CD4-positive, alpha-beta T cell treated with Interleukin-10 for 1 hour (primary cell): Measurements from ENCODE around the gene ST8SIA5.

Experiments
- DNase-seq: peaks from one replicate; pipeline ENCODE4 v3.0.0-alpha.2; 2020

Gene ST8SIA5

DNA sequence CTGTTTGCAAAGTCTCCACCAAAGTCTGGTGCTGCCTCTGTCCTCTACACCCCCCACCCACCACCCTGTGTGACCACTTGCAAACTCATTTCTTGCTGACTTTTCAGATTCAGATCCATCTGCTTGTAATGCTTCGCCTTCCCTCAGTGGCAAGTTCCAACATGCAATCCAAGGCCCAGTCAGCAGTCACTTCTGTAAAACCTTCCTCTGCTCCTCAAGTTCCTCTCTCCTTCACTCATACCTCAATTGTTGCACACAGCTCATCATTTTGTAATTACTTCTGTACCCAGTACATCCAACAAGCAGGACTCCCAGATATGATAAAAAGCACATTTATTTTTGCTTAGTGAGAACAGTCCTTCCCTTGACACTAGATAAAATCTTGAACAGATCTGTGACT is 93.3 kb downstream of the ST8SIA5 start:
- DNase-seq = no peak

GRCh38 chr18:46660957-46661749 is 95.7 kb downstream of the ST8SIA5 start:
- DNase-seq = no peak

- DNase-seq = no peak
These were observed 97.4 kb downstream of the ST8SIA5 start for GRCh38 chr18:46659484-46659883.

- no peak for DNase-seq
These were observed 99.5 kb downstream of the ST8SIA5 start, which contains the start of gene LOXHD1 for GRCh38 chr18:46657115-46657955. LOXHD1 (minus strand) TSS chr18:46657220; CDS start chr18:46657033, 187 bp downstream.

DNA sequence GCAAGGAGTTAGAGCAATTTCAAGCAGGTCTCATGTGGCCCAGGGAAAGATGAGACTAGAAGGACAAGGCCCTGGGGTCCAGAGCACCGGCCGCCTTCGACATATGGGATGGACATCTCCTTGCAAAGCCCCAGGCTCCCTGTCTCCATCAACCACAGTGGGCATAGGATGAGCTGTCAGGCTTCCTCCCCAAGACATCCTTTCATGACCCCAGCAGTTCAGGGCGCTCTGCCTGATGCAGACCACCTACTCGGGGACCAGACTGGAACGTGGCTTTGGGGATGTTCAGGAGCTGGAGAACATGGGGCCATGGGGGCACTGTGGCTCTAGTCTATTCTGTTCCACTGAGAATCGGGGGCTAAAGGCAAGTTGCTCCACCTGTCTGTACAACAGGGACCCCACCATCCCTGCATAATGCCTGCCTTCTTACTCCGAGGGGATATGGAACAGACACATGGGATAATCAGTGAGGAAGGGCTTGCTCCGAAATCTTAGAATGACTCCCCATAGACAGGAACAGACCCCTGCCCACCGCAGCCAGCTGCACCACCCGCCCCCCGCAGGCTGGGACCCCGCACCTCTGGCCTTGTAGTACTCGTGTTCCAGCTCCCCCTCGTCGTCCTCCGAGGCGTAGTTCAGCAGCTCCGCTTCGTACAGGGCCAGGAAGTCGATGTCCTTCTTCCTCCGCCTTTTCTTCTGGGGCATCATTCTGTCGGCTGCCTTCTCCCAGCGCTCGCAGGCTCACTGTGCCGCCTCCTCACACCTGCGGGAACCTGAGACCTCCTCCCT is 100.3 kb downstream of the ST8SIA5 start:
- DNase-seq = no peak

DNA sequence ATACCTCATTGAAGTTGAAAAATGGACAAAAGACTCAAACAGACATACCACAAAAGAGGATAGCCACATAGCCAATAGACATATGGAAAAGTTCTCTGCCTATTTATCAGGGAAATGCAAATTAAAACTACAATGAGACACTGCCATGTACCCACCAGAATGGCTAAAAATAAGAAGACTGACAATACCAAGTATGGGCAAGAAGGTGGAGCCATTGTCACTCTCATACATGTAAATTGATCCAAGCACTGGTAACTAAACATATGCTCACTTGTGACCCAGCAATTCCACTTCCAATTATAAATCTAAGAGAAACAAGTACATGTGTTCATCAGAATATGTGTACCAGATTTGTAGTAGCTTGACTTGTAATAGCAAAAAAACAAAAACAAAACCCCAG is 104.5 kb downstream of the ST8SIA5 start:
- DNase-seq = no peak

- no peak for DNase-seq
These were observed 106.2 kb downstream of the ST8SIA5 start for GRCh38 chr18:46650681-46651080.

- no peak for DNase-seq
These were observed 107.6 kb downstream of the ST8SIA5 start for GRCh38 chr18:46649071-46649862.

DNA sequence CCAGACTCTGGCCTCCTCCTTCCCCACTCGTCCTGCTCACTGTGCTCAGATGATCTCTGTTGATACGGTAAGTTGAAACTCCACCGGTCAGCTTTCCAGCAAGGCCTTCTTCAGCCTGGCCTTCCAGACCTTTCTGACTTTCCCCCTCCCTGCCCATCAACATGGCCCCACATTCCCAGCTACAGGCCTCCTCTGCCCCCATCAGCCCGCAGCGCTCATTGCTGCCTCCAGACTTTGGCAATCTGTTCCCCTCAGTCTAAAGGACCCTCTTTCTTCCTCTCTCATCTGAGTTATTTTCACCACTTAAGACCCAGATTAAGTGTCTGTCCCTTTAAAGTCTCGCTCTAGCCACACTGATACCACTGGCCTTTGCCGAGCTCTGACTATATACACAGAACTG is 110.4 kb downstream of the ST8SIA5 start:
- no peak for DNase-seq

GRCh38 chr18:46642561-46642960 is 114.3 kb downstream of the ST8SIA5 start:
- DNase-seq = no peak

GRCh38 chr18:46641917-46642316 is 114.9 kb downstream of the ST8SIA5 start:
- DNase-seq = no peak

GRCh38 chr18:46639386-46639785 is 117.5 kb downstream of the ST8SIA5 start:
- no peak for DNase-seq

GRCh38 chr18:46636040-46636630 is 120.7 kb downstream of the ST8SIA5 start:
- no peak for DNase-seq

- DNase-seq = no peak
These were observed 124.3 kb downstream of the ST8SIA5 start for GRCh38 chr18:46632401-46633071.

- no peak for DNase-seq
These were observed 125.9 kb downstream of the ST8SIA5 start for GRCh38 chr18:46630991-46631390.

- DNase-seq = no peak
These were observed 126.7 kb downstream of the ST8SIA5 start for GRCh38 chr18:46630160-46630559.

- DNase-seq = no peak
These were observed 127.5 kb downstream of the ST8SIA5 start for GRCh38 chr18:46629361-46629760.

- no peak for DNase-seq
These were observed 128.6 kb downstream of the ST8SIA5 start for GRCh38 chr18:46628206-46628605.

DNA sequence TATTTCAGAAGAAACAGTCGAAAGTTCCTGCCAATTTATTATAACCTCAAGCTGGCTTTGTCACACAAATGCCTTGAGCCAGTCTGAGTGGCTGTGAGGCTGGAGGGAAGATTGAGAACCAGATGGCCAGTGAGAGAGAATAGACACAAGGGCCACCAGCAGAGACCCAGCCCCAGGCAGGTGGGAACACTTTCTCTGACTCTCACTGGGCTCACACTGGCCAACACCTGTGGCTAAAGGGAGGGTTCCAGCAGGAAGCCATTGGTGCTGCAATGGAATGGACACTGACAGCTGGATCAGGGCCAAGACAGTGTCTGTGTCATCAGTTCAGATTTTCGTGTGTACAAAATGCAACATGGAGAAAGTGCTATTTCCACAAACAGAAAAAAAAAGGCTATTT is 129.7 kb downstream of the ST8SIA5 start:
- DNase-seq = no peak

- DNase-seq = no peak
These were observed 131.8 kb downstream of the ST8SIA5 start for GRCh38 chr18:46625069-46625468.

- DNase-seq = peak; percentile 9
These were observed 132.7 kb downstream of the ST8SIA5 start for GRCh38 chr18:46624127-46624526.
